ENCODE measurements around the gene PI4KA.

Gene PI4KA

GRCh38 chr22:20798974-20799373 lies 59.6 kb downstream of the PI4KA start:
- H3K4me3 ChIP-seq (ENCODE audit: low read depth, low read length), result no peak overlapping the region
- TF ChIP-seq, protein P1, sequence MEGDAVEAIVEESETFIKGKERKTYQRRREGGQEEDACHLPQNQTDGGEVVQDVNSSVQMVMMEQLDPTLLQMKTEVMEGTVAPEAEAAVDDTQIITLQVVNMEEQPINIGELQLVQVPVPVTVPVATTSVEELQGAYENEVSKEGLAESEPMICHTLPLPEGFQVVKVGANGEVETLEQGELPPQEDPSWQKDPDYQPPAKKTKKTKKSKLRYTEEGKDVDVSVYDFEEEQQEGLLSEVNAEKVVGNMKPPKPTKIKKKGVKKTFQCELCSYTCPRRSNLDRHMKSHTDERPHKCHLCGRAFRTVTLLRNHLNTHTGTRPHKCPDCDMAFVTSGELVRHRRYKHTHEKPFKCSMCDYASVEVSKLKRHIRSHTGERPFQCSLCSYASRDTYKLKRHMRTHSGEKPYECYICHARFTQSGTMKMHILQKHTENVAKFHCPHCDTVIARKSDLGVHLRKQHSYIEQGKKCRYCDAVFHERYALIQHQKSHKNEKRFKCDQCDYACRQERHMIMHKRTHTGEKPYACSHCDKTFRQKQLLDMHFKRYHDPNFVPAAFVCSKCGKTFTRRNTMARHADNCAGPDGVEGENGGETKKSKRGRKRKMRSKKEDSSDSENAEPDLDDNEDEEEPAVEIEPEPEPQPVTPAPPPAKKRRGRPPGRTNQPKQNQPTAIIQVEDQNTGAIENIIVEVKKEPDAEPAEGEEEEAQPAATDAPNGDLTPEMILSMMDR (IDR thresholded peaks at IDR 0.05; ENCODE audit: insufficient read depth, low read length, missing control alignments), result no peak
- POLR2A ChIA-PET, result no interaction called here
- no peak for DNase-seq (ENCODE audit: low read depth, low spot score)
- CTCF ChIA-PET, result no interaction called here

DNA sequence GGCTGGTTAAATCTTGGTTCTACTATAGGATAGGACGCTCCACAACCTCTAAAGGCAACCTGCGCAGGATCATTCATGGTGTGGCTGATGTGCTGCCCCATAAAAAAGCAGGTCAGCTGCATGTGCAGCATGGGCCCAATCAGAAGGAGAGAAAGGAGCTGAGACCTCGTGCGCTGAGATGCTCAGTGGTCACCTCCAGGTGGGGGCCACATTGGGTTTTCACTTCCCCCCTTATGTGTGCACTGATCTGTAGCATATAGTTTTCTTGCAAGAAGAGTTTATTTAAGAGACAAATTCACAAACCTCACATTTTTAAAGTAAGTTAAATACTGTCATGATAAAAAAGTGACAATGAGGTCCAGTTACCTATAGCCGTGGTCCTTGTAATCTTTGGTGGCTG lies 60.4 kb downstream of the PI4KA start:
- H3K4me3 ChIP-seq (ENCODE audit: low read depth, low read length), result no peak overlapping the region
- ChIA-PET CTCF (no interaction called here), POLR2A (no interaction called here)
- TF ChIP-seq, protein P1 (IDR thresholded peaks at IDR 0.05; ENCODE audit: insufficient read depth, low read length, missing control alignments), result no peak
- no peak for DNase-seq (ENCODE audit: low read depth, low spot score)

GRCh38 chr22:20796731-20797130 lies 61.9 kb downstream of the PI4KA start:
- DNase-seq (ENCODE audit: low read depth, low spot score), result no peak
- CTCF ChIA-PET, result interaction anchor here (1.1 to 1.4 kb wide), 2 partner anchors 13 to 306 kb away, joined by 3 to 5 read pairs; no protein-coding TSS in a partner anchor
- POLR2A ChIA-PET, result no interaction called here
- TF ChIP-seq, protein P1 (IDR thresholded peaks at IDR 0.05; ENCODE audit: insufficient read depth, low read length, missing control alignments), result no peak
- H3K4me3 ChIP-seq (ENCODE audit: low read depth, low read length), result no peak overlapping the region

- no peak overlapping the region for H3K4me3 ChIP-seq (ENCODE audit: low read depth, low read length)
- no peak for DNase-seq (ENCODE audit: low read depth, low spot score)
- ChIA-PET POLR2A (no interaction called here), CTCF (interaction anchor here (1.6 to 4.9 kb wide), 3 partner anchors 8 to 13 kb away, joined by 7 to 57 read pairs (median 16); no protein-coding TSS in a partner anchor)
- TF ChIP-seq, protein P1 (IDR thresholded peaks at IDR 0.05; ENCODE audit: insufficient read depth, low read length, missing control alignments), result no peak
These were observed 63.8 kb downstream of the PI4KA start for GRCh38 chr22:20794650-20795413.

DNA sequence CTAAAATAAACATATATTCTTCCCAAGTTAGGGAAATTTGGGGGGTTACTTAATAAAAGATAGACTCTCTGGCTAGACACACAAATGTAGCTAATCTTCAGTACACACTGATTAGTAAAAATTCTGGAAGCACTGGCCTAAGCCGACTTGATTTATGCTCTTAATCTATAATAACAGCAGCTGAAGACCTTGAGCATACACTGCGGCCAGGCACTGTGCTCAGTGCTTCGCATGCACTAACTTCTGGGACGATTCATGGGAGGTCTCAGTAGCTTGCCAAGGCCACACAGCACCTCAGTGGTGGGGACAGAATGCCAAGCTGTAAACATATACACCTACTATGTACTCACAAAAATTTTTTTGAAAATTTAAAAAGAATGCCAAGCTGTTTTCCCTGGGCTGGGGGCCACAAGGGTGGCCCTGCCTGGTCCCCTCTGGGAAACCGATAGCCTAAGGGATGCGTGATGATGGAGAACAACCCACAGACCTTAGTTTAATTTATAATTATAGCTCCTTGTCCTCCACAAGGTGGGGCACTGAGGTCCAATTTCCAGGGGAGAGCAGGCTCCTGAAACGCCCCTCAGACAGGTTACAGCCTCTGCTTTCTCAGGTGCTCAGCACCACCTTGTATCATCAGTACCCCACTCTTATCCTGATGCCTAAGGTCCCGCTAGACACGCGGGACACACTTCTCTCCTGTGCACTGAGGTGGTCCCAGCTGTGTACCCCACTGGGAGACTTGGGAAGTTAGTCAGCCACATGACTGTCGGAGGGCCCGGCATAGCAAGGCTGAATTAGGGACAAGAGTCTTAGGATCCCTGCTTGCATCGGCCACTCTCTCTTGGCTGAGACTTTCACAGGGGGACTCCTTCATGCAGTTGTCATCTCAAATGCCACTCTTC lies 64.6 kb downstream of the PI4KA start:
- POLR2A ChIA-PET, result no interaction called here
- DNase-seq (ENCODE audit: low read depth, low spot score), result no peak
- H3K4me3 ChIP-seq (ENCODE audit: low read depth, low read length), result no peak overlapping the region
- TF ChIP-seq, protein P1 (IDR thresholded peaks at IDR 0.05; ENCODE audit: insufficient read depth, low read length, missing control alignments), result no peak
- CTCF ChIA-PET, result interaction anchor here (1.0 to 4.9 kb wide), 4 partner anchors 9 to 44 kb away, joined by 3 to 57 read pairs (median 10); no protein-coding TSS in a partner anchor
